HPDE6-E6E7 (cell line): ENCODE results near the gene DONSON.
A peak's percentile ranks its signal among the peaks of the same experiment; 100 is the strongest.
"Not testable (repeated sequence)": the region's sequence is repeated elsewhere in the genome, so short reads cannot be mapped to it uniquely, and the experiment has no call there.

Experiments
- DNase-seq: peaks from one replicate; pipeline ENCODE4 v3.0.0; 2011; ENCODE audit warnings: missing footprints; ENCODE audit errors: extremely low spot score

The DONSON gene, protein sequence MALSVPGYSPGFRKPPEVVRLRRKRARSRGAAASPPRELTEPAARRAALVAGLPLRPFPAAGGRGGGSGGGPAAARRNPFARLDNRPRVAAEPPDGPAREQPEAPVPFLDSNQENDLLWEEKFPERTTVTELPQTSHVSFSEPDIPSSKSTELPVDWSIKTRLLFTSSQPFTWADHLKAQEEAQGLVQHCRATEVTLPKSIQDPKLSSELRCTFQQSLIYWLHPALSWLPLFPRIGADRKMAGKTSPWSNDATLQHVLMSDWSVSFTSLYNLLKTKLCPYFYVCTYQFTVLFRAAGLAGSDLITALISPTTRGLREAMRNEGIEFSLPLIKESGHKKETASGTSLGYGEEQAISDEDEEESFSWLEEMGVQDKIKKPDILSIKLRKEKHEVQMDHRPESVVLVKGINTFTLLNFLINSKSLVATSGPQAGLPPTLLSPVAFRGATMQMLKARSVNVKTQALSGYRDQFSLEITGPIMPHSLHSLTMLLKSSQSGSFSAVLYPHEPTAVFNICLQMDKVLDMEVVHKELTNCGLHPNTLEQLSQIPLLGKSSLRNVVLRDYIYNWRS

DNA sequence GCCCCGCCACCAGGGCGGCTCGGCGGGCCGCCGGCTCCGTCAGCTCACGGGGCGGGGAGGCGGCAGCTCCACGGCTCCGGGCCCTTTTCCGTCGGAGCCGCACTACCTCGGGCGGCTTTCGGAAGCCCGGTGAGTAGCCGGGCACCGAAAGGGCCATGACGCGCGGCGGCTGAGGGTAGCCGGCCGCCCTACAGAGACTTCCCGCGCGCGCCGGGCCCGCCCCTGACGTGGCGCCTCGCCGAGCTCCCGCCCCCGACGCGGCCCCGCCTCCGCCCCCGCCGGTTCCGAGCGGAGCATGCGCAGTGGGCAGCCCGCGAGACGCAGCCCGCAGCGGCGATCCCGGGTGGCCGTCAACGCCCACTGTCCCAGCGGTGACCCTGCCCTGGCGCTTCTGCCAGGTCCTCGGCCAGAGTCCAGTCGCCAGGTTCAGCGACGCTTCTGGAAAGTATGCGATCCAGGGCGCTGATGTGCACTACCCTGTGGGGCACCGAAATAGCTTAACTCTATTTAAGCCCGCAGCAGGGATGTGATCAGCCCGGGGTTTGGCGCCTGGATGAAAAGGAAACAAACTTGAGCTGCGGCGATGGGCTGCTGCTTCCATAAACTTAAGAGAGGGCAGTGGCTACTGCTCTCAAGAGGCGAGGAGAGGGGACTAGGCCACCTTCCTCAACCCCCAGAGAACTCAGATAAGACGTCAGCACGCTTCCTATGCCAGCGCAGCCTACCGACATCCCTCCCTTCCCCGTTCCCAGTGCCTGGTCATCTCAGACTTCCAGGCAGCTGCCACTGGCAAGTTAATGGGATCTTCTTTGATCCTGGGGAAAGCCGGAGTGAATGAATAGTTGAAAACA, at the start of gene DONSON:
Gene DONSON, minus strand, starts transcription at position 200 of the 851 bp plus-strand sequence. Its CDS starts 43 bp downstream, at position 157.
- peak; percentile 90 for DNase-seq

DNA sequence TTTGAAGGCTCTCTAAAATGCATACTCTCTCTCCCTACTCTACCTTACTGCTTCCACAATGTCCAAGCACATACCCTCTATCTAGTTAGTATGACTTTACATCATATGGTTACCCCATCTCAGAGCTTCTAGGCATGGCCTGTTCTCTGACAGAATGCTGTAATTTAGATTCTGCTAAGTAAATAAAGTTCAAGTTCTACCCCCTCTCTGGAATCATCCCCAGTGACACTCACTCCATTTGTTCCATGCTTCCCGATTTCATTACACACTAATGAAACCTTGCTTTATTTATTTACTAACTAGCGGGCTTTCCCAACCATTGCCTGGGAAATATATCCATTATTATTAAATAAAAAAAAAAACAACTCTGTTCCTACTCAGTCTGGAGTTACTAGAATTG, 45.8 kb upstream of the DONSON start:
- no peak for DNase-seq

DNA sequence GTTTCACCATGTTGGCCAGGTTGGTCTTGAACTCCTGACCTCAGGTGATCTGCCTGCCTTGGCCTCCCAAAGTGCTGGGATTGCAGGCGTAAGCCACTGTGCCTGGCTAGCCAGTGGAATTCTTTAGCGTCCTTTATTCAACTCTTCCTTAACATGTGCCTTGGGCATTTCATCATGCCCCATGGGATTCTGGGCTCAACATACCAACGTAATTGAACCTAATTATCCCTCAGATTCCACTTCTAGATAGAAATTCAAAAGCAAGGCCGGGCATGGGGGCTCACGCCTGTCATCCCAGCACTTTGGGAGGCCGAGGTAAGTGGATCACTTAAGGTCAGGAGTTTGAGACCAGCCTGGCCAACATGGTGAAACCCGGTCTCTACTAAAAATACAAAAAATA, 37.7 kb upstream of the DONSON start:
- not testable (repeated sequence) for DNase-seq

DNA sequence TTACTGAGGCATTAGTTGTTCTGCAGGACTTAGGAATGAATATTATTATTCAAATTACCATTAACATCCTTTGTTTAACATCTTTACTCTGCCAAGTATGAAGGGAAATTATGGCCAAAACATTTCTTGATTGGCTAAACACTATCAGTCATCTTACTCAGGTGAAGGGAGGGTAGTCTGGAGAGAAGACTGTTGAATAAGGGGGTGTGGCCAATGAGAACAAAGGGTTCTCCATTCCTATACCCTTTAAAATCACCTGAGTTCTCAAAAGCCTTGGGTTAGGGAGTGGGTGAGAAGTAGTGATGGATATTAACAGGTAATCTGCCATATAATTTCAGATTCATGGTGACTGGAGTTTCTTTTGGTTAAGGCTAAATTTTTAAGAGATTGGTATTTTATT, 33.8 kb upstream of the DONSON start:
- DNase-seq = no peak

DNA sequence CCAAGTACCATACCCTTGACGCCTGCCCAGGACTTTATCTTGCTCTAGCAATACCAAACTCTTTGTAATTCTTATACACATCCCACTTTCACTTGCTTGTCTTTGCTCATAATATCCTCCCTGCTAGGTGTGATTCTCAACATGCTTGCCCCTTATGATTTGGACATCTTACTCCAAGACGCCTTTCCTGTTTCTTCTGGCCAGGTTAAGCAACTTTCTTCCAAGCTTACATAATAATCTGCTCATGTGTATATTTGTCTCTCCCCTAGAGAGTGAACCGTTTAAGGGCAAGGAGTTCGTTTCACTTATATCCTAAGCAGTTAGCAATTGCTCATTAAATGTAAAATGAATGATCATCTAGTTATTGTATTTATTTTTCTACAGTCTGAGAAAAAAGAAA, 31.2 kb upstream of the DONSON start:
- no peak for DNase-seq

DNA sequence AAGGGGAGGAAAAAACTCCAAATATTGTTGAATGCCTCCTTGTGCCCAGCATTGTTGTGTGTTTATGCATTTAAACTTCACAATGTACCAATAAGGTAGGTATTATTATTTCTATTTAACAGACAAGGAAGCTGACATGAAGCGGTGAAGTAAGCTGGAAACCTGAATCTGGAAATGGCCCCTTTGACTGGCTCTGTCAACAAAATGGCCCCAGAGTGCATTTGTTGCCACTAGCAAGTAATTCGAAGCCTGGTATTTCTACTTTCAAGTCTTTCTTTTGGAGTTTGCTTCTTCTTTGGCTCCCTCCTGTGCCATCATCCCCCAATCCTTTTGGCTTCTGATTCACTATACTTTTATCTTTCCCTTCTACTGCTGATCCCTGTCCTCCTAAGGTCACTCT, 29.9 kb upstream of the DONSON start:
- no peak for DNase-seq

DNA sequence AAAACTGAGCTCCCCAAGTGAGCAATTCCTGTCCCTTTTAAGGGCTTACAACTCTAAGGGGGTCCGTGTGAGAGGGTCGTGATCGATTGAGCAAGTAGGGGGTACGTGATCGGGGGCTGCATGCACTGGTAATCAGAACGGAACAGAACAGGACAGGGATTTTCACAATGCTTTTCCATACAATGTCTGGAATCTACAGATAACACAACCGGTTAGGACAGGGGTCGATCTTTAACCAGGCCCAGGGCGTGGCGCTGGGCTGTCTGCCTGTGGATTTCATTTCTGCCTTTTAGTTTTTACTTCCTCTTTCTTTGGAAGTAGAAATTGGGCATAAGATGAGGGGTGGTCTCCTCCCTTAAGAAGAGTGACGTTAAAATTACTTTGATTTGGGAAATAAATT, 29.1 kb upstream of the DONSON start:
- not testable (repeated sequence) for DNase-seq

DNA sequence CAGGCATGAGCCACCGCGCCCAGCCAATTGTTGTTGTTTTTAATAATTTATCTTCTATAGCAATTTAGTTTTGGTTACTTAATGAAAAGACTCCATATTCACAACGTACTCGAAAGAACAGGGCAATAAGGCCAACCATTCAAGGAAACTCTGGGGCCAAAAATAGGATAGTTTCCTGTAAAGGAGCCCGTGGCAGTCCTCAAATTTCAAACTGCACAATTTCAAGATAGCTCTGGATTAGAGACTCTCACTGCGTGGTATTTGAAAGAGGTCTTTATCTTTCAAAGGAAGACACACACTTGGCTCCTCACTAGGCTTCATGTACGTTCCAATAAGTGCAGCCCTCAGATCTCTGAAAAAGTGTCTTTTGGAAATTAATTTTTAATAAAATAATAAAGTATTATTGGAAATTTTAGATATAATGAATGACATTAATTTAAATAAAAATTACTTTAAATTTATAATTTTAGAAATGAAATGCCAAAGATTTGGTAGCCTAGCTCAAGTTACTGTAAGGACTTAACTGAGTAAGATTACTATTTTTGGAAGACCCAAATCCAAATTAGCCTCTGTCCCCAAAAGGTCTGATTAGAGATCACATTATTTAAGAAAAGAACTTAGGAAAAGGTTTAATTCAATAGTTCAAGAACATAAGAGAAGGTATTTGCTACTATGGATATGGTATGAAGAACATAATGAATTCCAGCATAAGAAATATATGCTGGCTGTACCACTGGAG, 22.7 kb upstream of the DONSON start:
- no peak for DNase-seq

DNA sequence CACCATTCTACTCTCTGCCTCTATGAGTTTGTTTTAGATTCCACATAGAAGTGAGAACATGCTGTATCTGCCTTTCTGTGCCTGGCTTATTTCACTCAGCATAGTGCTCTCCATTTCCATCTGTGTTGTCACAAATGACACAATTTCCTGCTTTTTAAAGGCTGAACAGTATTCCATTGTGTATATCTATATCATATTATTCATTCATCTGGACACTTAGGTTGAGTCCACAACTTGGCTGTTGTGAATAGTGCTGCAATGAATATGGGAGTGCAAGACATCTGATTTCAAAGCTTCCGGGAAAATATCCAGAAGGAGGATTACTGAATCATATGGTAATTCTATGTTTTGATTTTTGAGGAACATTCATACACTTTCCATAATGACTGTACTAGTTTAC, 20.1 kb upstream of the DONSON start:
- DNase-seq = no peak

DNA sequence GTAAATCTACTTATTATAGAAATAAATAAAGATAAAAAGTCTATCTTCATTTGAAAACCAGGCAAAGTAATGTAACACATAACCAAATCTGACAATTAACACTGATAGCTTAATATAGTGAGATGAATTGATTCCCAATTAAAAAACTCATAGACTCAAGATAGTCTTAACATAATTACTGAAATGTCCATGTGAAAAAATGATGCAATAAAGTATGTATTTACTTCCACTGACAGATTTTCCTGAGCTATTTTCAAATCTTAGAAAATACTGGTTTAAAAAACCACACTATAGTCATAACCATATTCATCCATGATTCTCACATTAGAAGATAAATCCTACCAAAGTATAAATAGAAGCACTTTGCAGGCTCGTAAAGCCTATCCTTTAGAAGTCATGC, 9.6 kb upstream of the DONSON start:
- DNase-seq = no peak

DNA sequence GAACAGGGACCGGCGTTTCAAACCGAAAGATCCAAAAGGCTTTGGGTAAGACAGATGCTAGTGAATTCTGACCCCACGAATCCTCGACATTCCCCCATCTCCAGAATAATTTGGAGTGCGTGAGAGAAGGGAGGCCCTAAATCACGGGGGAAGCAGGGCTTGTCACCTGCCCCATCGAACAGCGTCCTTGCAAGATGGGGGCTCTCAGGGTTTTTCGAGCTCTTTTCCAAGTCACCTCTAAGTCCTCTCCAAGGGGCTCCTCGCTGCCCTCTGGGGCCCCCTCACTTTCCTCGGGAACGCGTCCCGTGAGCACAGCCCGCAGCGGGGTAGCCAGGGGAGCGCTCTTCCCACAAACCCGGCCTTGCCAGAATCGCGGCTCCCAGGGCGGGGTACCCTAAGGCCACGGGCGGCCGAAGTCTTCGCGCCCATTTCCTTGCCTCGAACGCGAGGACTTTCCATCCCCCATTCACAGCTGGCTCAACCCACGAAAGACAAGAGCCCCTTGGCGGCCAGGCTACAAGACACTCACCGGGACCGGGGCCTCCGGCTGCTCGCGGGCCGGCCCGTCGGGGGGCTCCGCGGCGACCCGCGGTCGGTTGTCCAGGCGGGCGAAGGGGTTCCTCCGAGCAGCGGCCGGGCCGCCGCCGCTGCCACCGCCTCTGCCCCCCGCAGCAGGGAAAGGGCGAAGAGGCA, 546 bp downstream of the DONSON start:
- DNase-seq = peak; percentile 15

DNA sequence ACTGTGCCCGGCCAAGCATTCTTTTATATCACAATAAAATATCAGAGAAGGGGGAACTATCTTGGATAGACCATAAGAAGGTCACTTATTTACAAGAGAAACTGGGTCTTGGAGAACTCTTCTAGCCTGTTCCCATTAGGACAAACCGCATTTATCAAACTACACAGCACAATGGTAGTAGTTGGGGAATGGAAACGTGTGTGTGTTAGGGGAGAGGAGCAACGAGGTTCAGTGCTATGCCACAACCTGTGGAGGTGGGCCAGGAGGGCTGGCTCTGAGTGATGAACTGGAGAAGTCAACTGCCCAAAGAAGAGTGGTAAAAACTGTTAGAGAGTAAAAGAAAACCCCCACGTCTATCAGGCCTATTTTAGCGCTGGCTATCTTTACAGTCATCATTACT, 1.6 kb downstream of the DONSON start:
- DNase-seq = no peak

DNA sequence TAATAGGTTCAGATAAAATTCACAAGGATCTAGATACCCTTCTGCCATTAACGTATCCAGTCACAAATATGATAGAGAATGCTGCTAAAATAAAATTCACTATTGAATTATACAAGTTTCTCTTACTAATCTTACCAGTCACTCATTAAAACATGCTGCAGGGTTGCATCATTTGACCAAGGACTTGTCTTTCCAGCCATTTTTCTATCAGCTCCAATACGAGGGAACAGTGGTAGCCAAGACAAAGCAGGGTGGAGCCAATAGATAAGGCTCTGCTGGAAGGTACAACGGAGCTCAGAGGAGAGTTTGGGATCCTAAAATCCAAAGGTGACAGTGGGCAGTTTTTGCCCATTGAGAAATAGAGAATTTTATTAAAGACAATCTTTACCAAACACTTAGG, 4.0 kb downstream of the DONSON start:
- DNase-seq = no peak

DNA sequence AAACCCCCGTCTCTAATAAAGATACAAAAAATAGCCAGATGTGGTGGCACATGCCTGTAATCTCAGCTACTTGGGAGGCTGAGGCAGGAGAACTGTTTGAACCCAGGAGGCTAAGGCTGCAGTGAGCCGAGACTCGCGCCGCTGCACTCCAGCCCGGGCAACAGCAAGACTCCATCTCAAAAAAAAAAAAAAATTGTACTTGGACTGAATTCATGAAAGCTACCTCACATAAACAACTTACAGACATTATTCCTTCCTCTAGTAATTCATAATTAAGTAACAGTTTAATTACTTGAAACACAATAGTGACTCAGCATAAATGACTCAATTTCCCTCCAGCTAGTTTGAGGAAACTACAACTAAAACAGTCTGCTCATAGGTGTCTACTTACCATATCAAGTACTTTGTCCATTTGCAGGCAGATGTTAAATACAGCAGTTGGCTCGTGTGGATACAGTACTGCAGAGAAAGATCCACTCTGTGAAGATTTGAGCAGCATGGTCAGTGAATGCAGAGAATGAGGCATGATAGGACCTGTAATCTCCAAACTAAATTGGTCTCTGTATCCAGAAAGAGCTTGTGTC, 9.4 kb downstream of the DONSON start:
- DNase-seq = no peak

DNA sequence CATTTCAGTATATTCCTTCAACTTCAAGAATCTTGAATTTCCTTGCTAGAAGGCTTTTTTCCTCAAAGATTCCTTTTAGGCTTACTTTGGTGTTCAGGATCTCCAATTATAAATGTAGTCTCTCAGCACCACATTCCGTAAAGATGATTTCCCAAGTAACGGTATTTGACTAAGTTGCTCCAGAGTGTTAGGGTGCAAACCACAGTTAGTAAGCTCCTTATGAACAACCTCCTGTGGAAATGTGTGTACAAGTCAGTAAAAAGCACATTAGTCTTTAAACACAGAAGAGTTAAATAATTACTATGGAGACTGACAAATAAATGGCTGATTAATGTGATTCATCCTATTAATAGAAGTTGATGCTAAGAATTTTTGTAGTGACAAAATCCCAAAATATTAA, 10.3 kb downstream of the DONSON start:
- no peak for DNase-seq

DNA sequence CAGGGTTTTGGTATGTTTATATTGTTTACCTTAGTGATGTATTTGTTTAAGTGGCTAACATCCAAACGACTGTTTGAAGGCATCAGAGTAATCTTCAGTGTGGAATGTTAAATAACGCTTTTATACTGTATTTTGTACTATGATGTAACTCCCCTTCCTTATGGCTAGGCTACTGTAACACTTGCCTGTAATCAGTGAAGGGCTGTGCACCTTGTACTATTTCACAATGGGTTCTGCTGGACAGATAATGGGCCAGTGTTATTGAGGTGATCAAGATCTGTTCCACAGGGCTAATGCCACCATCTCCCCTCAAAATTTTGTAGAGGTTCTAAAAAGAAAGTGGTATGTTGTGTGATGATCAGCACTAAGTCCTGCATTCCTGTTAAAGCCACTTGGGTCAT, 11.7 kb downstream of the DONSON start:
- not testable (repeated sequence) for DNase-seq

DNA sequence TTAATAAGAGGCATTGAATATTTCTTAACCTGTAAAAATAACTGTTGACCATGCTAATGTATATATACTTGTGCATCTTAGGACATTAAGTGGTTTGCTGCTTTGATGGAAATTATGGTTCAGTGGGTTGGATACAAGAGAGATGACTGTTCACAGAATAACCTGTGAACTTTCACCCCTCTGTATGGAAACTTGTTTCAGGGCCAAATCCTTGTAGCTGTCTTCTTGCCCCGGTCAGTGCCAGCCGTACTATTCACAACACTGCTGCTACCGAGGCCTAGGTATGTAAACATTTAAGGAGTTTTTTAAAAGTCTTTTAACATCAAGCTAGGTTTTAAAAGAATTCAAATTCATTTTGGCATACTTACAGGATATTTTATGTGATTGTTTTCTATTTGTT, 16.1 kb downstream of the DONSON start:
- no peak for DNase-seq

DNA sequence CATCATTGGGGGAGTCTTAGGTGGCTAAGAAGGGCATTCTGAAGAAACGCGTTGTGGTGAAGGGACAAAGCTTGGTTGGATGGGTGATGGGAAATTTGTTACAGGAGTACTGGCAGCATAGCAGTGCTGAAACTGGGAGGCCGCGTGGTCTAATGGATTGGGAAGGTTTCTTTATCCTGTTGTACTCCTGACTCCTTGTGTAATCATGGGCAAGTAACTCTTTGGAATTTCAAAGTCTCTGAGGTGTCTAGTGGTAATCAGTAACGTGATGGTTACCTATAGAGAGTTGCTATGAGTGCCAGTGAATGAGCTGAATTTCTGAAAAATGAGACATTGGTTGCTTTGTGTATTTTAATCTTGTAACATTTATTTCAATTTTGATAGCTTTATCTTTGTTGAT, 18.5 kb downstream of the DONSON start:
- no peak for DNase-seq

DNA sequence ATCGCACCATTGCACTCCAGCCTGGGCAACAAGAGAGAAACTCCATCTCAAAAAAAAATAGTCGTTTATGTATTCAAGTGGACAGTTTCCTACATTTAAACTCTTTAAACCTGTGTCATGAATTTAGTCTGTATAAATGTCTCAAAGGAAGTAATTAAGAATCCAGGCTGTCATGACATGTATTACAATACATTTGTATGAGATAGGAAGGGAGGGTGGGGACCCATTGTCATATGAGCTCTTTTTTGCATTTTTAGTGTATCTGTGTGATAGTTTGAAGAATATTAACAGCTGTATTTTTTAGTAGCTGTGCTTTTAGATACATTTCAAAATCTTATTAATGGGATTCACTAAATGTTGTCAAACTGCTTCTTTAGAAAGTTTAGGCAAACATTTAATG, 20.0 kb downstream of the DONSON start:
- no peak for DNase-seq

DNA sequence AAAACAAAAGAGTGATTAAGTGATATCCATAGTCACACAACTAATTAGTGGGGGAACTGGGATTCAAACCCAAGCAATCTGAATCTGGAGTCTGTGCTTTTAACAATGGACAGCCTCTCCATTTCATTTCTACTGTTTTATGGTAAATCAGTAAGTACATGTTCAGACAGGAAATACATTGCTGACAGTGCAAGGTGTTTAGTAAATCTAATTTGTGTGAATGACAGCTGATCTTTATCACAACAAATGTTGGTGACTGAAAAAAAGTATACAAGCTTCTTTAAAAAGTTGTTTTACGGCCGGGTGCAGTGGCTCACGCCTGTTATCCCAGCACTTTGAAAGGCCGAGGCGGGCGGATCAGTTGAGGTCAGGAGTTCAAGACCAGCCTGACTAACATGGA, 20.6 kb downstream of the DONSON start:
- DNase-seq = no peak

DNA sequence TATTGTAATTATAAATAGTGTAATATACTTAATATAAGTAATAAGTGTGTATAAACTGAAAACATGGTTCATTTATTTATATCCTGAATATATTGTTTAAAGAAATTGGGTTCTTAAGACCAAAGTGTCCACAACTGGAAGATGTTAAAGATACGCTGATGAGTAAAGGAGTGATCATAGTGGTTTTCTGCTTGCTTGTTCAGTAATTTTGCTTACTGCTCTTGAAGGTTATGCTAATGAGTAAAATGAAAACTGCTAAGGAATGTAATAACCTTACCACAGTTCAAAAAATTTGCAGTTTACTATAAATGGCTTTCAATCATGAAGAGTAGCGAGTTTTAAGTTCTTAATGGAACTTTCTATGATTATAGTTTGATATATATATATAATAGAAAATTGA, 22.0 kb downstream of the DONSON start:
- no peak for DNase-seq
